Suppressor macrophage treated with lipopolysaccharide for 1 hour (primary cell): Measurements from ENCODE around the gene LRMDA.
"Not testable (repeated sequence)": the region's sequence is repeated elsewhere in the genome, so short reads cannot be mapped to it uniquely, and the experiment has no call there.

Experiments
- DNase-seq, 3 donors: peaks; one replicate each; pipeline ENCODE4 v3.0.0-alpha.2; 2020 to 2022

The LRMDA gene

DNA sequence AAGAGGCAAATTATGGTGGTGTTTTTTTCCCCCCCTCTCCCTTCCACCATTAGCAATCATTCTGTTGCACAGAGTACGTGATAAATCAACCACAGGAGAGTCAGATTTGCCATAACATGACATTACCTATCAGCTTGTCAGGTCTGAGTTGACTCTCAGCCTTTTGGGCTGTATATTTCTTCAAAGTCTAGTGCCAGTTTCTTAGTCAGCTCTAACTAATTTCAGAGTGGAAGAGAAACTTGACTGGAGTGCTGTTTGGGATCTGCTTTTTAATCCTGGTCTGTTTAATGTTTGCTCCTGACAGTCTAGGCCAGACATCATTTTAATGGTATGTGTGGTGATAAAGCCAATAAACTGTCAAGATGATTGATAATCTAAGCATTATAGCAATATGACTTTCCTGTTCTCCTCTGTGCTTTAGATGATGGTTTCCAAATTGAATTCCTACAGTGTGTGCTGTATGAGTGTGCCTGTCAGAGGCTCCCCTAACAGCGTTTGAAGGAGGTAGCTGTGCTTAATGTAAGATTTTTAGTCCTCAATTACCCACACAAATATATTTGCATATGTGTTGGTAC is 76.9 kb downstream of the LRMDA start:
- DNase-seq, result no peak

DNA sequence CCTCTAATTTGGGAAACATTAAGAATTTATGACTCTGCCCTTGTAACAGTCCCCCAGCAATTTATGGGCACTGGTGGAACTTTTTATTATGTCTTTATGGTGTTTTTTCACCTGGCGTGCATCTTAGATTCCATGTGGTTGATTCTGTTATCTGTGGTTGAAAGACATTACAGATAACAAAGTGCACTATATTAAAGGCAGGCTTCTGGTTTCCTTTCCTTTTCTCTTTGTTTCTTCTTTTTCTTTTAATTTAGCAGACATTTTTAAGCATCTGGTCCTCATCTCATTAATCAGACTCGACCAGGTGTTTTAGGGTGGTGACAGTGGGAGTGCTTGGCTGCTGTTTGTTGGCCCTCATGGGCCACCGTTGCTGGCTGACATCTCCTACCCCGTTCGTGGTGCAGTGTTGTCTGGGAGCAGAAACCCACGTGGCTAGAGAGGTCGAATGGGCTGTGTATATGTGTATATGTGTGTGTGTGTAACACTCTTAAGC is 77.4 kb downstream of the LRMDA start:
- DNase-seq, result no peak

DNA sequence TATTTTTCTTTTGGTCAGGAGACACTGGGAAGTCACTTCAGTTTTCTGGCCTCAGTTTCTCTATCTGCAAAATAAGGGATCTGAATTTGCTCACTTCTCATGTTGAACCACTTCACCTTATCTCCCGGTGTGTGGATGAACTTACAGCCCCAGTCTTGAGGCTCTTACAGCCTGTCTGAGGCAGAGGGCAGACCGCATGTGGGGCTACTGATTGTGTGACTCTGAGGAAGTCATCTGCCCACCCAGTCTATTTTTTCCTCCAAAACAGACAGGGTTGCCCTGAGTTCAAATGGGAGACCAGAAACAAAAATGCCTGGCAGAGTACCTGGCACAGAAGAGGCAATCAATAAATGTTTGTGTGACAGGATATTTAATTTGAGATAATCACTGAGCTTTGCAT is 78.3 kb downstream of the LRMDA start:
- DNase-seq, result peak in 1 of 3 donors; percentile 10

DNA sequence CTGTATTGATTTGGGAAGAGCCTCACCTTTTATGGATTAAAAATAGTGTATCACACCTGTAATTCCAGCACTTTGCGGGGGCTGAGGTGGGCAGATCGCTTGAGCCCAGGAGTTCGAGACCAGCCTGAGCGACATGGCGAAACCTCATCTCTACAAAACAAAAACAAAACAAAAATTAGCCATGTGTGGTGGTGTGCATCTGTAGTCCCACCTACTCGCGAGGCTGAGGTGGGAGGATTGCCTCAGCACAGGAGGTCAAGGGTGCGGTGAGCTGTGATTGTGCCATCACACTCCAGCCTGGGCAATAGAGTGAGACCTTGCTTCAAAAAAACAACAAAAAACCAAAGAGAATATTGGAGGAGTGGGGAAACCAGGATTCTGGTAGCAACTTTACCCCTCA is 79.6 kb downstream of the LRMDA start:
- DNase-seq, result no peak

DNA sequence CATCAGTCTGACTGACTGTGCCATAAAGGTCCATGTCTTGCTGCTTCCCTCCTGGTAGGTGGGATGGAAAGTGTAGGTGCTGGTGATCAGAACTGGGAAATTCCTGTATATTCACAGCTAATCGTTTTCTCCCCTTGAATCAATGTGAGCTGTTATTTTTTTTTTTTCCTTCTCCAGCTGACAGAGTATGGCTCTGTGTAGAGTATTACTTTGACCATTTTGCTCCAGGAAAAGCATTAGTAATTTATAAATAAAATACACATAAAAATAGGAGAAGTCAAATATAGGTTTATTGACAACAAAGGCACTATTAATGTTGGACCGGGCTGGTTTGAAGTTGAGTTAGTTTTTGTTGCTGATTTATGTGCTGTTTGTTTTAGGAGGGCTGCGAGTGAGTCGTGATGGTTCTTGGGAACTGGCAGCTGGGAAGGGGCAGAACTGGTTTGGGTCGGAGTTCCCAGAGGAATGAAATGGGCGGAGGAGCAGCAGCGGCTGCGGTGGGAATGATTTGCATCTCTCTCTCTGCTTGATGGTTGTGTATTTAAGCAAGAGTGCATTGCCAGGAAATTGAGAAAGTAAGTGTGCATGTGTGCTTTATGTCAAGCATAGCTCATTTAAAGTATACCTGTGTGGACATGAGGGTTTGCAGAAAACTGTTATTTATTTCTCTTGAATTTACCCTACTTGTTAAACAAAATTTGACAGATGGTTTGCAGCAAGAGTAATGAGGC is 80.9 kb downstream of the LRMDA start:
- DNase-seq, result peak in 1 of 3 donors; percentile 10

DNA sequence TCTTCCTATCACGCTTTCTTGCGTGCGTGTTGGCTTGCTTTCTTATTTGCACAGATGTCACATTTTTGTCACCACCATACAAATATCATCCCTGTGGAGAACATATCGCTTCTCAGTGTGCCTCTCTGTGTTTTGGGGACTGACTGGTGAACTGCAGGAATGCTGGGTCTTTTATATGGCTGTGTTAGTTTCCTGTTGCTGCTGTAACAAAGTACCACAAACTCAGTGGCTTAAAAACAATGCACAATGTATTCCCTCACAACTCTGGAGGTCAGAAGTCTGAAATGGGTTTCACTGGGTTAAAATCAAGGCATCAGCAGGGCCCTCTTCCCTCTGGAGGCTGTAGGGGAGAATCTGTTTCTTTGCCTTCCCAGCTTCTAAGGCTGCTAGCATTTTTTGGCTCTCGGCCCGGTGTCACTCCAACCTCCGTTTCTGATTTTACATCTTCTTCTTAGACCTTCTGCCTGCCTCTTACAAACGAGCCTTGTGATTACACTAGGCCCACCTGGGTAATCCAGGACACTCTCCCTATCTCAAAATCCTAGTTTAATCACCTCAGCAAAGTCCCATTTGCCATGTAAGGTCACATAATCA is 82.0 kb downstream of the LRMDA start:
- DNase-seq, result no peak

DNA sequence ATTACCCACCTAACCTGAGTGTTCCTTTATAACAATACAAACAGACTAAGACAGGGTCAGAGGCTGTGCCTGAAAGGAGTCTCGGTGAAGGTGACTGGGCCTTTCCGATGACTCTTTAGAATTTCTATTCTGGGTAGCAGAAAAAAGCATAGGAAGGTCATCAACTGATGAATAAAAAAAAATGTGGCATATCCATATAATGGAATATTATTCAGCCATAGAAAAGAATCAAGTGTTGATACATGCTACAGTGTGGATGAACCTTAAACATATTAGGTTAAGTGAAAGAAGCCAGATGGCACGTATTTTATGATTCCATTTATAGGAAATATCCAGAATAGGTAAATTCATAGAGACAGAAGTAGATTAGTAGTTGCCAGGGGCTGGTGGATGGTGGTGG is 83.4 kb downstream of the LRMDA start:
- DNase-seq, result no peak

DNA sequence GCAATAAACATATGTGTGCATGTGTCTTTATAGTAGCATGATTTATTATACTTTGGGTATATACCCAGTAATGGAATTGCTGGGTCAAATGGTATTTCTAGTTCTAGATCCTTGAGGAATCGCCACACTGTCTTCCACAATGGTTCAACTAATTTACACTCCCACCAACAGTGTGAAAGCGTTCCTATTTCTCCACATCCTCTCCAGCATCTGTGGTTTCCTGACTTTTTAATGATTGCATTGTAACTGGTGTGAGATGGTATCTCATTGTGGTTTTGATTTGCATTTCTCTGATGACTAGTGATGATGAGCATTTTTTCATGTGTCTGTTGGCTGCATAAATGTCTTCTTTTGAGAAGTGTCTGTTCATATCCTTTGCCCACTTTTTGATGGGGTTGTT is 84.7 kb downstream of the LRMDA start:
- DNase-seq, result not testable (repeated sequence)

DNA sequence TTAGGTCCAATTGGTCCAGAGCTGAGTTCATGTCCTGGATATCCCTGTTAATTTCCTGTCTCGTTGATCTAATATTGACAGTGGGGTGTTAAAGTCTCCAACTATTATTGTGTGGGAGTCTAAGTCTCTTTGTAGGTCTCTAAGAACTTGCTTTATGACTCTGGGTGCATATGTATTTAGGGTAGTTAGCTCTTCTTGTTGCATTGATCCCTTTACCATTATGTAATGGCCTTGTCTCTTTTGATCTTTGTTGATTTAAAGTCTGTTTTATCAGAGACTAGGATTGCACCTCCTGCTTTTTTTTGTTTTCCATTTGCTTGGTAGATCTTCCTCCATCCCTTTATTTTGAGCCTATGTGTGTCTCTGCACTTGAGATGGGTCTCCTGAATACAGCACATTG is 87.8 kb downstream of the LRMDA start:
- DNase-seq, result not testable (repeated sequence)

DNA sequence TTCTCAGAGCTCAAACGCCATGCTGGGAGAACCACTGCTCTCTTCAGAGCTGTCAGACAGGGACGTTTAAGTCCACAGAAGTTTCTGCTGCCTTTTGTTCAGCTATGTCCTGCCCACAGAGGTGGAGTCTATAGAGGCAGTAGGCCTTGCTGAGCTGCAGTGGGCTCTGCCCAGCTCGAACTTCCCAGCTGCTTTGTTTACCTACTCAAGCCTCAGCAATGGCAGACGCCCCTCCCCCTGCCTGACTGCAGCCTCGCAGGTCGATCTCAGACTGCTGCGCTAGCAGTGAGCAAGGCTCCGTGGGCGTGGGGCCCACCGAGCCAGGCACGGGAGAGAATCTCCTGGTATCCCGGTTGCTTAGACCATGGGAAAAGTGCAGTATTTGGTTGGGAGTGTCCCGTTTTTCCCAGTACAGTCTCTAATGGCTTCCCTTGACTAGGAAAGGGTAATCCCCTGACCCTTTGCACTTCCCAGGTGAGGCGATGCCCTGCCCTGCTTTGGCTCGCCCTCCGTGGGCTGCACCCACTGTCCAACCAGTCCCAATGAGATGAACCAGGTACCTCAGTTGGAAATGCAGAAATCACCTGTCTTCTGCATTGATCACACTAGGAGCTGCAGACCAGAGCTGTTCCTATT is 89.9 kb downstream of the LRMDA start:
- not testable (repeated sequence) for DNase-seq

DNA sequence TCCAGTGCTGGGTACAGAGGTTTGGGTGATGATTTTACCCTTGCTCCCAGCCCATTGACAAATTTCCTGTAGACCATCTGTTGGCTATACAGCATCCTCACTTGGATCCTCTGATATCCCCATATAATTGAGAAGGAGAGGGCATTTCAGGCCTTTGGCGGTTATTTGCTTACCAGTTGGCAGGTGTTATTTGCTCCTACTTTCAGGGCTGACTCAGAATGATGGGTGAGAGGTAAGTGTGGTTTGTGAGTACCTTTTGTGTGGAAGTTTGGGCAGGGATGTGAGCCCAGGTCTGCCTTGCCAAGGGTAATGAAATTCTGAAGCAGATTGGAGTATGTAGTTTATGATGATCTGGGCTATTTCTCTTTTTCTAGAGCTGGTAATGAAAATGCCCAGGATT is 93.6 kb downstream of the LRMDA start:
- DNase-seq, result no peak

DNA sequence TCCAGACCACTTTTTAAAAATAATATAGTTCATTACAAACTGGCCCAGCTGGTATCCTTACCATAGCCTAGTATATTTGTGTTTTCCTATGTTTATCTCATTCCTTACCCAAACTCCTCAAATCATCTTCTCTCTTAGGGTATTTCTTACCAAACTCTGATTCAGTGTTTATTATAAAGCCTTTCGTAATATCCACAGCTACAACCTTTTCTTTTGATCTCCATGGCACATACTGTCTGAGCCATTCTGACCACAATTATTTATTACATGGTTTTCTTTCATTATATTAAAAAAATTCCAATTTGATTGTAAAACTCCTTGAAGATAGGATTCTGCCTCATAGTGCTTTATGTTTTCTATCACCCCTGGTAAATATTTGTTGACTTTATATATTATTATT is 94.2 kb downstream of the LRMDA start:
- peak in 1 of 3 donors; percentile 22 for DNase-seq

DNA sequence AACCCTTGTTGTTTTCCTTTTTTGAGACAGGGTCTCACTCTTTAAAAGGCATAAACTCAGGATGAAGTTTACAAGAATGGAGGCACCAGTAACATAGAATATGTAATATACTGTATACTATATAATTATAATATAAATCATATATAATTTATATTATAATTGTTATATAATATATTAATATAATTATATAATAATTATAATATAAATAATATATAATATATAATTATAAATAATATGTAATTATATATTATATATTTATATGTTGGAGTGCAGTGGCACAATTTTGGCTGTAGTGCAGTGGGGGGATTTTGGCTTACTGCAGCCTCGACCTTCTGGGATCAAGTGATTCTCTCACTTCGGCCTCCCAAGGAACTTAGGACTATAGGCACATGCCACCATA is 96.1 kb downstream of the LRMDA start:
- DNase-seq, result no peak

DNA sequence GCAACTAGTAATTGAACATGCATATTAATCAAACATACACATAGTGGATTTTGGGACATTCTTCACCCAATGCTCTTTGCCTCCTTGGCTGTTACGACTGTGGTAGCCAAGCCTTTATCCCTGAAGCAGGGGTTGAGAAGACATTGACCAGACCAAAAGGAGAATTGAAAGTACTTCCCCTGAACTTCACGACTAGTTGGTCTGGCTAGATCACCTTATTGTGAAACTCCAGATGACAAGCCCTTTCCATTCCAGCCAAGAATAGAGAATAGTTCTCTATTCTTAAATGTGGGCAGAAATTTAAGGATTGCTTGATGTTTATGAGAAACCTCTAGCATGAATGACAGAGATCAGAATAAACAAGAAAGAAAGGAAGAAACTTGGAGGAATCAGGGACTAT is 97.0 kb downstream of the LRMDA start:
- peak; percentile 80 to 92 (median 90) for DNase-seq

DNA sequence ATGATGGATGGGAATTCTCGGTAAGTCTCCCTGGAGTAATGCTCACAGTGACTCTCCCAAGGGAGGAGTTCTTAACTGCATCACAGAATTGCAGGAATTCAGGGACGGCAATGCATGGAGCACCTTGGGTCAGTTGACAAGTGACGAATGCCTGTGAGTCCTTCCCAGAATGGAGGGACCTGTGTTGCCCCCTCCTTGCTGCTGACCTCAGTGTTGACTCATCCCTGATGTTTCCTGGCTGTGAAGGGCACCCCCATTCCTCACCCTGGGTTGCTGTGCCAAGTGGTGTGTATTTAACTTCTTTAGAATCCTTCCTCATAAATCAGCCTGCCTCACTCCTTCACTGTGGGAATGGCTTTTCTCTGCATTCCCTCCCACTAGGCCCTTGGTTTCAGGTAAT is 98.9 kb downstream of the LRMDA start:
- DNase-seq, result peak; percentile 36 to 63 (median 45)

DNA sequence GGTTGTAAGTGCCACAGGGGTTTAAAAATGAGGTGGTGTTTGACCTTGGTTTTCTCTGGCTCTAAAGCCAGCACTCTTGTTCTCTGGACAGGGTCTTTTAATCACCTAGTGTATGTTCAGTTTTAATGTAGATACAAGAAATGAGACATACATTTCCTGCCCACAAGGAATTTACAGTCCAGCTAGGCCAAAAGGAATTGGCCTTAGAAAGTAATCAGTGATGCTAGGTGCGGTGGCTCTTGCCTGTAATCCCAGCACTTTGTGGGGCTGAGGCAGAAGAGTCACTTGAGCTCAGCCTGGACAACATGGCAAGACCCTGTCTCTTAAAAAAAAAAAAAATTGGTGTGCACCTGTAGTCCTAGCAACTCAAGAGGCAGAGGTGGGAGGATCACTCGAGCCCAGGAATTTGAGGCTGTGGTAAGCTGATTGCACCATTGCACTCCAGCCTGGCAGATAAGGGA is 100.2 kb downstream of the LRMDA start:
- no peak for DNase-seq

DNA sequence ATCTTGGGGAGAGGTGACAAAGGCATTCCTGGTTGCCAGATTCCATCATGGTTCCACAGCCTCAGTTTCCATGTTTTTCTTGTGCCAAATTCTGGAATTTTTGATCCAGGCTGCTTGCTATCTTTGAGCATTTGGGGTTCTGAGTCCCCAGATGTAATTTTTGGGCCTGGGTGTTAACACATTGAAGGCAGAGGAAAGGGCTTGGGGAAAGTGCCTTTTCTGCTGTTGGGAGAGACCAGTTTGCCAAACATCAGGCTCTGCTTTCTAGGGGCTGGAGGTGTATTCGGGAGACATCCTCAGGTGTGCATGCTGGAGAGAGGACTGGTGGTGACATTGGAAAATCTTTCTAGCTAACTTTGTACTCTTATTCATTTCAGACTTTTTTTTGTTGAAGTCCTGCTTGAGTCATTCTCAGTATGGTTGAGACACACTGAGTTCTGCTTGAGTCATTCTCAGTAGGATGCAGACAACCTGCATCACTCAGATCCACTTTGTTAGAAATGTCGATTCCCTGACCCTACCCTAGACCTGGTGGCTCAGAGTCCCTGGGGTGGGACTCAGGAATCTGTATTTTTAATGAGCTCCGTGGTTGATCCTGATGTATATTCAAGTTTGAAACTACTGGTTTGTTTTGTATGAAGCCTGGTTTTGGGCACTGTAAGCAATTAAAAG is 101.0 kb downstream of the LRMDA start:
- peak; percentile 45 to 76 (median 74) for DNase-seq

DNA sequence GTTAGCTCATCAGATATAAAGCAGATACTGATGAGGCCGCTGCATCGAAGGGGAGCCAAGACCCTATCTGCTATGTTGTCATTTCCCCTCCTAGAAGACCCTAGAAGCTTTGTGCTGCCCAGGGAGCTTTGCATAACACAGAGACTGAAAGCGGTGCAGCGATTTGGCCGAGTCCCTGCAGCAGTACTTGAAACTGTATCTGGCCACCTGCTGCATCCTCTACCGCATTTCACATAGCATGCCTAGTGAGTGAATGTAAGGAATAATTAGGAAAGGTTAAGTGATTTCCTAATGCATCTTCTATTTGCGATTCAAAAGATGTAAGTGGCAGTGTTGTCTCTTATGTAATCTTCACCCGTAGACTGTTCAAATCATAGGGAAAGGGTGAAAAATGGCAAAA is 106.7 kb downstream of the LRMDA start:
- no peak for DNase-seq

DNA sequence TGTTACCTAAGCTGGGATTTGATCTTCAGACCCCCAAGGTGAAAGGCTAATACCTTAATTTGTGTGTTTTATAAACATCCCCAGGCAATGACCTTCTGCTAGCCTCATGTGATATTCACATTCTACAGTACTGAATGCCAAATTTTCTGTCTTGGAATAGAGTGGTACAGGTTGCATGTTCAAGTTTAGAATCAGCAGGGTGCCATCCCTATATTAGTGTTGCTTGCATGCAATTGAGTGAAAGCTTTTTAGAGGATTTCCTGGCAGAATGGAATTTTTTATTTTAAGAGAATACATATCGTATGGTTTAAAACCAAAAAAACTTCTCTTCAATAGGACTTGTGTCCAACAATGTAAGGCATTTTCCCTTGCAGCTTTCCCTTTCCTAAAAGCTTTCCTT is 107.3 kb downstream of the LRMDA start:
- DNase-seq, result no peak

DNA sequence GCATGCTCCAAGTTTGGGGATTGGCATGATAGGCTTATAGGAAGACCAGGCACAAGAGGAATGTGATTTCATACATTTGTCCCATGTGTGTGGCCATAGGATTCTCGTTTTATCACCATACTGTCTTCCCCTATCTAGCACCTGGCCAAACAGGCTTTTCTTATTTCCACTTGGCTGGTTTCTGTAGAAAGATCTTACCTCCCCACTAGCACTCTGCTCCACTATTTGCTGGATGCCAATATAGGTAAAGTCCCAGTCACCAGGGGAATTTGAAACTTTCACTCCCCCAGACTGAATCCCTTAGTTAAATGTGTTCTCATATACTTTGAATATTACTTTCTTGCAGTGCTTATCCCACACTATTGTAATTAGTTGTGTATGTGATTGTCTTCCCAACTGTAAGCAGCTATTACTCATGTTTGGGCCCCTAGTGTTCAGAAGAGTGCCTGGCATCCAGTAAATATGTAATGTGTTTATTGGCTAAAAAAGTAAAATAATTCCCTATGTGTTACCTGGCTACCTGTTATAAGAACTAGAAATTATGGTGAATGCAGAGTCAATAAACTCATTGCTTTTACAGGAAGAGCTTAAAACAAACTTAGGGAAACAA is 109.0 kb downstream of the LRMDA start:
- no peak for DNase-seq

DNA sequence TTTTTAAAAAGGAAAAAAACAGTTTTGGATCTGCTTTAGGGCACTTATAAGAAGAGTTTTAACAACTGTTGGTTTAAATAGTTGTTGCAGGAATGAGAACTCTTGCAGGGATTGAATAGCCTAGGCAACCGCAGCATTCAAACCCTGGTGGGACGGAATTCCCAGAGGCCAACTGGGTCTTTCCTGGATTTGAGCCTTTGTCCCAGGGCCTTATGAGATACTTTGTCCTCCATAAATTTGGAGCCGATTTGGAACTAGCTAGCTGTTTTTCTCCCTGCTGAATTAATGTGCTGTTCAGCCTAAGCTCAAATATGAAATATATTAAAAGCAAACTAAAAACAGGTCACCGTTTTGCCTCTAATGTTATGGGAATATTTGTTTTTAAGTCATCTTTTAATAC is 109.6 kb downstream of the LRMDA start:
- no peak for DNase-seq

DNA sequence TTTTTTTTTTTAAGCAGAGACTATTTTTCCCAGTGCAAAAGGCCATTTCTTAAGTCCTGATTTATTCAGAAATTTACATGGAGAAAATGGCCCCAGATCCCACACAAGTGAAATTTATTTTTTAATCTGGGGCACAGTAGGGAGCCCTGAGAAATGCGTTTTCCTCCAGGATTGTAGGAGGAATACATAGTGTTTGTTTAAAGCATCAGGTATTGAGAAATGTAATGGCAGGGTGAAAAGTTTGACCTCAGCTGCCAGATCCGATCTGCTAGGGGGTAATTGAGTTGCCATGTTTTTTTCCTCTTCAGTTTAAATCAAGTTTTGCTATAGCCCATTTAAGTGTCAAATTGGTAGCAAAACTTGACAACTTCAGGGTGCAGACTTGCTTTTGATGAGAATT is 110.0 kb downstream of the LRMDA start:
- no peak for DNase-seq

DNA sequence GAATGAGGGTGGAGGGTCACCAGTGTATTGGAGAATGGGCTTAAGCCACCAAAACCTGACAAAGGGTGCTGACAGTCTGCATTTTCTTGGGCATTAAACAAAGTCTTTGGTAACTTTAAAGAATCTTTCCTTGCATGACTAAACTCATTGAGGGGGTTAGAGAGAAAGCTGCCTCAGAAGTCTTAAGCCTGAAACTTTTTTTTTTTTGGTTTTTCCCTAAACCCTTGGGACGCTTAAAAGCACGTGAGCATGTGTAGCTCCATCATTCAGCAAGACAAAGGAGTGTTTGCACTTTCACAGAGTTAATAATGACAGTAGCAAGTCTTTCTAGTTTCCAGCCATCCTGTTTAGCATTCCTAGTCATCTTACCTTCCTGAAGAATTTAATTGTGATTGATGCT is 110.7 kb downstream of the LRMDA start:
- no peak for DNase-seq
